ENCODE measurements around the gene MTFMT. TPM values are rescaled to one million over a fixed set of nuclear protein-coding genes. Genes with fewer than 3 reads are reported as not detected.

The MTFMT gene
- total and polyA plus RNA-seq, 2 of the 13 experiments (the other 11 are each of a cell fraction or from before 2014, with no cell fraction given) = 9.9 to 23.2 TPM

GRCh38 chr15:64993290-64993689 lies 36.1 kb downstream of the MTFMT start:
- 0% methylated on average over 1 of the region's 1 CpG for WGBS (ENCODE audit: low lambda C conversion rate)
- Histone ChIP-seq H2AFZ (ENCODE audit: low read length) (no peak overlapping the region), H3K27me3 (ENCODE audit: control insufficient read depth in 1 of 2, insufficient read depth in 2 of 2, low read length in 2 of 2) (no peaks in the 10 kb centered on the region; a peak in 1 of 5 replicates), H3K4me2 (ENCODE audit: low read depth, low read length) (peak overlapping the region; percentile 45), H3K27ac (ENCODE audit: extremely low read length, insufficient read depth, low read length) (no peak overlapping the region), H3K36me3 (replicated peaks in 1 of 2; ENCODE audit: control insufficient read depth in 1 of 2, insufficient read depth in 2 of 2, low read length in 2 of 2) (no peaks in the 10 kb centered on the region), H3K9me3 (ENCODE audit: low read length) (no peaks in the 10 kb centered on the region), H3K4me3 (replicated peaks in 1 of 3; ENCODE audit: insufficient read depth in 1 of 3, low read depth in 2 of 3, low read length in 3 of 3) (no peak overlapping the region), H3K9ac (ENCODE audit: insufficient read depth, low read depth, low read length) (no peak overlapping the region), H3K4me1 (ENCODE audit: insufficient read depth, low read length) (peaks cover 27% of the 10 kb centered on the region), H4K20me1 (ENCODE audit: insufficient read depth, low read length) (no peaks in the 10 kb centered on the region), H3K79me2 (ENCODE audit: insufficient read depth, low read length) (peaks cover 7% of the 10 kb centered on the region)
- TF ChIP-seq MAFK (conservative IDR thresholded peaks at IDR 0.05 in 1 of 2, IDR thresholded peaks at IDR 0.05 in 1 of 2; ENCODE audit: low read length in 2 of 2) (peak; percentile 99), NFYC (CRISPR knock-in tag; IDR thresholded peaks at IDR 0.05) (no peak), MAFF (IDR thresholded peaks at IDR 0.05; ENCODE audit: low read depth, low read length) (peak; percentile 99), SP5 (CRISPR knock-in tag; IDR thresholded peaks at IDR 0.05; ENCODE audit: borderline replicate concordance, low read depth) (no peak), ZMAT3 (CRISPR knock-in tag; conservative IDR thresholded peaks at IDR 0.05) (no peak)
- in situ Hi-C loops (cut with HindIII; ENCODE audit: extremely low pct_ligation_motif_present, low pct_unique_long_range_greater_than_20kb) = no loop called here
- BruUV-seq (replicated peaks) = no TSS peak
- POLR2A ChIA-PET = no interaction called here
- FAIRE-seq = no peak
- intact Hi-C loops (cut with micrococcal nuclease; ENCODE audit: unreplicated experiment) = loop anchor here (5.0 kb wide), 1 partner anchor 59 kb away; no protein-coding TSS in a partner anchor
- DNase-seq (ENCODE audit: low spot score) = no peak
- ATAC-seq = no peak
- CTCF ChIA-PET (ENCODE audit: low intra/inter-chr PET ratio, low total read pairs) = no interaction called here

- ChIA-PET POLR2A (no interaction called here), CTCF (ENCODE audit: low intra/inter-chr PET ratio, low total read pairs) (no interaction called here)
- no TSS peak for BruUV-seq (replicated peaks)
- FAIRE-seq (no peak), DNase-seq (ENCODE audit: low spot score) (no peak), ATAC-seq (no peak)
- Histone ChIP-seq H3K9me3 (ENCODE audit: low read length) (no peaks in the 10 kb centered on the region), H3K4me3 (replicated peaks in 1 of 3; ENCODE audit: insufficient read depth in 1 of 3, low read depth in 2 of 3, low read length in 3 of 3) (no peak overlapping the region), H3K79me2 (ENCODE audit: insufficient read depth, low read length) (peaks cover 10% of the 10 kb centered on the region), H3K27me3 (ENCODE audit: control insufficient read depth in 1 of 2, insufficient read depth in 2 of 2, low read length in 2 of 2) (no peaks in the 10 kb centered on the region; a peak in 1 of 5 replicates), H4K20me1 (ENCODE audit: insufficient read depth, low read length) (no peaks in the 10 kb centered on the region), H2AFZ (ENCODE audit: low read length) (no peak overlapping the region), H3K4me1 (ENCODE audit: insufficient read depth, low read length) (peaks cover 34% of the 10 kb centered on the region), H3K36me3 (replicated peaks in 1 of 2; ENCODE audit: control insufficient read depth in 1 of 2, insufficient read depth in 2 of 2, low read length in 2 of 2) (no peaks in the 10 kb centered on the region), H3K9ac (ENCODE audit: insufficient read depth, low read depth, low read length) (no peak overlapping the region), H3K27ac (ENCODE audit: extremely low read length, insufficient read depth, low read length) (no peak overlapping the region), H3K4me2 (ENCODE audit: low read depth, low read length) (no peak overlapping the region)
- 37% methylated on average over 2 of the region's 2 CpGs for WGBS (ENCODE audit: low lambda C conversion rate)
- intact Hi-C loops (cut with micrococcal nuclease; ENCODE audit: unreplicated experiment) (loop anchor here (5.0 kb wide), 1 partner anchor 61 kb away; no protein-coding TSS in a partner anchor), in situ Hi-C loops (cut with HindIII; ENCODE audit: extremely low pct_ligation_motif_present, low pct_unique_long_range_greater_than_20kb) (no loop called here)
- no peak for TF ChIP-seq NCOR1 (IDR thresholded peaks at IDR 0.05; ENCODE audit: borderline replicate concordance, low read length)
- TF ChIP-seq ZNF407 (CRISPR knock-in tag; IDR thresholded peaks at IDR 0.05; ENCODE audit: not compliant biosample characterization) = no peak
- TF ChIP-seq, protein P1, sequence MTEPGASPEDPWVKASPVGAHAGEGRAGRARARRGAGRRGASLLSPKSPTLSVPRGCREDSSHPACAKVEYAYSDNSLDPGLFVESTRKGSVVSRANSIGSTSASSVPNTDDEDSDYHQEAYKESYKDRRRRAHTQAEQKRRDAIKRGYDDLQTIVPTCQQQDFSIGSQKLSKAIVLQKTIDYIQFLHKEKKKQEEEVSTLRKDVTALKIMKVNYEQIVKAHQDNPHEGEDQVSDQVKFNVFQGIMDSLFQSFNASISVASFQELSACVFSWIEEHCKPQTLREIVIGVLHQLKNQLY (CRISPR knock-in tag; IDR thresholded peaks at IDR 0.05) = no peak
- no peak for TF ChIP-seq ZNF878 (CRISPR knock-in tag; IDR thresholded peaks at IDR 0.05)
- no peak for TF ChIP-seq DPF2 (CRISPR knock-in tag; IDR thresholded peaks at IDR 0.05; ENCODE audit: borderline replicate concordance, low read depth)
Measured at GRCh38 chr15:64991536-64992135, 37.8 kb downstream of the MTFMT start.
